Measurements from ENCODE around the gene ZRANB2.

DNA sequence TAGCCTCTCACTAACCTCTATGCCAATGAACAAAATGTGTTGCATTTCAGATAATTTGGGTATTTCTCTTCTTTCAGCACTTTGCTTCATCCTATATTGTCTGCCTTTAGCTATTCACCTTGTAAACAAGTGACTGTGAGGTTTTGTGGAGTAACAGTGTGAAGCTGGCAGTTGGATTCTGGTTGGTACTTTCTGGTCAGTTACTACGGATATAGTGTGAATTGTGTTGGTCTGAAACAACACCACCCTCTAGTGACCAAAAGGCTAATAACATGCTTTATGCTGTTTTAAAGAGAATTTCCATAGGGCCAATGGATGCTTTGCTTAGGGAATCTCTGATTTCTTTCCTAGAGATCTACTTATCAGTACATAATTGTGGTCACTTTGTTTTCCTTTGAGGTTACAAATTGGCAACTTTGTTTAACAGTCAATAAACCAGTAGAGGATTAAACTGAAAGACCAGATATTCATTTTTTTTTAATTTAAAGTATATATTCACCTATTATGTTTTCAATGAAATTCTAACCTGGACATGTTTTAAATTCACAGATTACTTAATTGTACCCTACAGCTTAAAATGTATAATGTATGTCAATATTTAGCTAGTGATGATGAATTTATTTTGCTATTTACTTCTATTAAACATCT lies 30.8 kb downstream of the ZRANB2 start:
- TF ChIP-seq, protein P1, sequence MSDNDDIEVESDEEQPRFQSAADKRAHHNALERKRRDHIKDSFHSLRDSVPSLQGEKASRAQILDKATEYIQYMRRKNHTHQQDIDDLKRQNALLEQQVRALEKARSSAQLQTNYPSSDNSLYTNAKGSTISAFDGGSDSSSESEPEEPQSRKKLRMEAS (IDR thresholded peaks at IDR 0.05; ENCODE audit: low read depth, low read length): peak; percentile 72
- TF ChIP-seq, protein P2, sequence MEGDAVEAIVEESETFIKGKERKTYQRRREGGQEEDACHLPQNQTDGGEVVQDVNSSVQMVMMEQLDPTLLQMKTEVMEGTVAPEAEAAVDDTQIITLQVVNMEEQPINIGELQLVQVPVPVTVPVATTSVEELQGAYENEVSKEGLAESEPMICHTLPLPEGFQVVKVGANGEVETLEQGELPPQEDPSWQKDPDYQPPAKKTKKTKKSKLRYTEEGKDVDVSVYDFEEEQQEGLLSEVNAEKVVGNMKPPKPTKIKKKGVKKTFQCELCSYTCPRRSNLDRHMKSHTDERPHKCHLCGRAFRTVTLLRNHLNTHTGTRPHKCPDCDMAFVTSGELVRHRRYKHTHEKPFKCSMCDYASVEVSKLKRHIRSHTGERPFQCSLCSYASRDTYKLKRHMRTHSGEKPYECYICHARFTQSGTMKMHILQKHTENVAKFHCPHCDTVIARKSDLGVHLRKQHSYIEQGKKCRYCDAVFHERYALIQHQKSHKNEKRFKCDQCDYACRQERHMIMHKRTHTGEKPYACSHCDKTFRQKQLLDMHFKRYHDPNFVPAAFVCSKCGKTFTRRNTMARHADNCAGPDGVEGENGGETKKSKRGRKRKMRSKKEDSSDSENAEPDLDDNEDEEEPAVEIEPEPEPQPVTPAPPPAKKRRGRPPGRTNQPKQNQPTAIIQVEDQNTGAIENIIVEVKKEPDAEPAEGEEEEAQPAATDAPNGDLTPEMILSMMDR (IDR thresholded peaks at IDR 0.05; ENCODE audit: low read depth, low read length): peak; percentile 46
- TF ChIP-seq MYC (IDR thresholded peaks at IDR 0.05; ENCODE audit: low read depth, low read length) (no peak), POLR2A (IDR thresholded peaks at IDR 0.05; ENCODE audit: extremely low read depth, insufficient read length) (no peak)

Data from NB4 (cell line).